Measurements from ENCODE around the gene BUD23. TPM values are rescaled to one million over a fixed set of nuclear protein-coding genes. Genes with fewer than 3 reads are reported as not detected.
"Not testable (repeated sequence)": the region's sequence is repeated elsewhere in the genome, so short reads cannot be mapped to it uniquely, and the experiment has no call there.

BUD23 gene
- total and polyA plus RNA-seq, 9 of the 15 experiments (the other 6 are each of a cell fraction or from before 2014, with no cell fraction given), result 79.5 to 270 (median 150) TPM

DNA sequence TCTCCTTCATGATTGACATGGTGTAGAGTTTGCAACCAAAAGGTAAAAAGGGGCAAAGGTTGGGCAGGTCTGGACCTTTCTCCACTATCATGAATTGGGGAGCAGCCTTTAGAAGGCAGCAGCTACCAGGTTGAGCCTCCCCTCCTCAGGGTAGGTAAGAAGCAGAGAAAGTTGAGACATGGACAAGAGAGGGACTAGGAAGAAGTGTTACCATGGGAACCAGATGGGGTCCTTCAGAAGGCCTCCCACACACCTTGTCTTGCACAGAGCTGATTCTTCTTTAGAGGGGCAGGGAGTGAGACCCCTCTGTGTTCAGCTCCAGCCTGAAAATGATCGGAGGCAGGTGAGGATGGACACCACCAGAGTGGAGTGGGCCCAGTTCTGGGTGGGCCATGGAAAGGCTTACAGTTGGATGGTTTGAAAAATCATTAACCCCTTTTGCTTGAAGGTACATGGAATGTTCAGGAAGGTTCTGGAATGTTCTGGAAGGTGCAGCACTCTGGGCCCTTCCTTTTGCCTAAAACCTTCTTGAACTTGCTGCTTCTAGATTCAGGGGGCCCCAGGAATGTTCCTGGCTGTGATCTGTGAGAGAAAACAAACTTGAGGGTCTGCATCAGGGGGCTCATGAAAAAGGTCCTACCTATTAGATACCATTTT lies 8.8 kb upstream of the BUD23 start (continued):
- no peak for TF ChIP-seq ESRRA (IDR thresholded peaks at IDR 0.05; ENCODE audit: borderline replicate concordance, low read depth)
- TF ChIP-seq SRSF9 (IDR thresholded peaks at IDR 0.05; ENCODE audit: borderline replicate concordance, low read depth, low read length), result no peak
- TF ChIP-seq HLTF (IDR thresholded peaks at IDR 0.05), result no peak
- TF ChIP-seq, protein P1, sequence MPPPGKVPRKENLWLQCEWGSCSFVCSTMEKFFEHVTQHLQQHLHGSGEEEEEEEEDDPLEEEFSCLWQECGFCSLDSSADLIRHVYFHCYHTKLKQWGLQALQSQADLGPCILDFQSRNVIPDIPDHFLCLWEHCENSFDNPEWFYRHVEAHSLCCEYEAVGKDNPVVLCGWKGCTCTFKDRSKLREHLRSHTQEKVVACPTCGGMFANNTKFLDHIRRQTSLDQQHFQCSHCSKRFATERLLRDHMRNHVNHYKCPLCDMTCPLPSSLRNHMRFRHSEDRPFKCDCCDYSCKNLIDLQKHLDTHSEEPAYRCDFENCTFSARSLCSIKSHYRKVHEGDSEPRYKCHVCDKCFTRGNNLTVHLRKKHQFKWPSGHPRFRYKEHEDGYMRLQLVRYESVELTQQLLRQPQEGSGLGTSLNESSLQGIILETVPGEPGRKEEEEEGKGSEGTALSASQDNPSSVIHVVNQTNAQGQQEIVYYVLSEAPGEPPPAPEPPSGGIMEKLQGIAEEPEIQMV (tag; conservative IDR thresholded peaks at IDR 0.05; ENCODE audit: low read depth), result no peak
- TF ChIP-seq, protein P2, sequence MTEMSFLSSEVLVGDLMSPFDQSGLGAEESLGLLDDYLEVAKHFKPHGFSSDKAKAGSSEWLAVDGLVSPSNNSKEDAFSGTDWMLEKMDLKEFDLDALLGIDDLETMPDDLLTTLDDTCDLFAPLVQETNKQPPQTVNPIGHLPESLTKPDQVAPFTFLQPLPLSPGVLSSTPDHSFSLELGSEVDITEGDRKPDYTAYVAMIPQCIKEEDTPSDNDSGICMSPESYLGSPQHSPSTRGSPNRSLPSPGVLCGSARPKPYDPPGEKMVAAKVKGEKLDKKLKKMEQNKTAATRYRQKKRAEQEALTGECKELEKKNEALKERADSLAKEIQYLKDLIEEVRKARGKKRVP (CRISPR knock-in tag; IDR thresholded peaks at IDR 0.05), result no peak

DNA sequence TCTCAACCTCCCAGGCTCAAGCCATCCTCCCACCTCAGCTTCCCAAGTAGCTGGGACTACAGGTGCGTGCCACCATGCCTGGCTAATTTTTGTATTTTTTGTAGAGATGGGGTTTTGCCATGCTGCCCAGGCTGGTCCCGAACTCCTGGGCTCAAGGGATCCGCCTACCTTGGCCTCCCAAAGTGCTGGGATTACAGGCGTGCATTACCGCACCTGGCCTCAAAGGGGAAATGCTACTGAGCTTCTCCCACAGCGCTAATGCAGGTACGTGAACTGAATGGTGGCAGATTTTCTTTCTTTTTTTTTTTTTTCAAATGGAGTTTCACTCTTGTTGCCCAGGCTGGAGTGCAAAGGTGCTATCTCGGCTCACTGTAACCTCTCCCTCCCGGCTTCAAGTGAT lies 7.3 kb upstream of the BUD23 start:
- H3K79me2 ChIP-seq (ENCODE audit: control insufficient read depth, insufficient read depth, low read length), result peaks cover 25% of the 10 kb centered on the region
- H3K9me1 ChIP-seq (ENCODE audit: control insufficient read depth, insufficient read depth, low read length); H3K27ac ChIP-seq (ENCODE audit: extremely low read depth, low read depth, low read length); H3K4me3 ChIP-seq; BruUV-seq (replicated peaks); FAIRE-seq; H3K4me2 ChIP-seq (ENCODE audit: insufficient read depth, low read length); CTCF ChIA-PET (ENCODE audit: low intra/inter-chr PET ratio); H3K9me3 ChIP-seq (replicated peaks; ENCODE audit: control insufficient read depth, insufficient read depth, low read depth, low read length); in situ Hi-C loops (cut with MboI); H2AFZ ChIP-seq (ENCODE audit: low read depth, low read length); intact Hi-C loops (cut with micrococcal nuclease); H3K27me3 ChIP-seq (ENCODE audit: control insufficient read depth in 2 of 2, insufficient read depth in 2 of 2, low read length in 2 of 2); ATAC-seq; H3K9ac ChIP-seq (ENCODE audit: insufficient read depth in 1 of 2, low read depth in 2 of 2, low read length in 2 of 2); DNase-seq (ENCODE audit: extremely low read depth in 1 of 4, low spot score in 3 of 4); H4K20me1 ChIP-seq (replicated peaks; ENCODE audit: control insufficient read depth, insufficient read depth, low read length): not testable (repeated sequence)
- WGBS (ENCODE audit: insufficient coverage, low coverage, missing lambda C conversion rate), result 55% methylated on average over 9 of the region's 9 CpGs
- POLR2A ChIA-PET, result interaction anchor here (0.7 kb wide), 1 partner anchor 10 kb away, joined by 3 read pairs; no protein-coding TSS in a partner anchor
- peaks cover 30% of the 10 kb centered on the region; the same call in 2 of the 3 replicates for H3K36me3 ChIP-seq (ENCODE audit: control insufficient read depth, insufficient read depth, low read length)
- H3K4me1 ChIP-seq (replicated peaks in 1 of 2; ENCODE audit: control insufficient read depth in 2 of 2, insufficient read depth in 2 of 2, low read length in 2 of 2), result peaks cover 13 to 21% of the 10 kb centered on the region in 2 experiments; a peak in 4 of 5 replicates
